Measurements from ENCODE around the gene CCDC38.

DNA sequence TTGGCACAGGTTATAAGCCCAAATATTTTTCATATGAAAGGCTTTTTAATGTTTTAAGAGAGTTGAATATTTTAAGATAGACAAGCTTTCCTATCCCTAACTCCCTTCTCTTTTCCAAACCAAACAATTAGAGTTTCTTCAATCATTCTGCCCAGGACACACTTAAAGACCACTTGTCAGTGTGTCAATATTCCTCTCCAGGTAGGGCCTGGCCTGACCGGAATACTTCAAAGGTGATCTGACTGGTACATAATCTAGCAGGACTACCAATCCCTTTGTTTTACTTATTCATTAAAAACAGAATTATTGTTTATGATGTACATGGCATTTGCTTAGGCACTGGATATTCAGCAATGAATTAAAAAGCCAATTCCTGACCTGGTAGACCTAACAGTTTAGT, 107.8 kb downstream of the CCDC38 start:
- TF ChIP-seq, protein P1, sequence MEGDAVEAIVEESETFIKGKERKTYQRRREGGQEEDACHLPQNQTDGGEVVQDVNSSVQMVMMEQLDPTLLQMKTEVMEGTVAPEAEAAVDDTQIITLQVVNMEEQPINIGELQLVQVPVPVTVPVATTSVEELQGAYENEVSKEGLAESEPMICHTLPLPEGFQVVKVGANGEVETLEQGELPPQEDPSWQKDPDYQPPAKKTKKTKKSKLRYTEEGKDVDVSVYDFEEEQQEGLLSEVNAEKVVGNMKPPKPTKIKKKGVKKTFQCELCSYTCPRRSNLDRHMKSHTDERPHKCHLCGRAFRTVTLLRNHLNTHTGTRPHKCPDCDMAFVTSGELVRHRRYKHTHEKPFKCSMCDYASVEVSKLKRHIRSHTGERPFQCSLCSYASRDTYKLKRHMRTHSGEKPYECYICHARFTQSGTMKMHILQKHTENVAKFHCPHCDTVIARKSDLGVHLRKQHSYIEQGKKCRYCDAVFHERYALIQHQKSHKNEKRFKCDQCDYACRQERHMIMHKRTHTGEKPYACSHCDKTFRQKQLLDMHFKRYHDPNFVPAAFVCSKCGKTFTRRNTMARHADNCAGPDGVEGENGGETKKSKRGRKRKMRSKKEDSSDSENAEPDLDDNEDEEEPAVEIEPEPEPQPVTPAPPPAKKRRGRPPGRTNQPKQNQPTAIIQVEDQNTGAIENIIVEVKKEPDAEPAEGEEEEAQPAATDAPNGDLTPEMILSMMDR (IDR thresholded peaks at IDR 0.05), result no peak
- TF ChIP-seq EZH2phosphoT487 (IDR thresholded peaks at IDR 0.05), result no peak
